HG02610 (cell line): ENCODE data around the gene SLC27A5.
"Not testable (repeated sequence)": the region's sequence is repeated elsewhere in the genome, so short reads cannot be mapped to it uniquely, and the experiment has no call there.

Source experiments
- ATAC-seq: cut with Tn5 transposase; IDR thresholded peaks from one replicate; pipeline ENCODE4 v1.9.1; 2021; ENCODE audit warnings: mild to moderate bottlenecking, moderate library complexity; ENCODE audit not compliant: unreplicated experiment

SLC27A5 gene

DNA sequence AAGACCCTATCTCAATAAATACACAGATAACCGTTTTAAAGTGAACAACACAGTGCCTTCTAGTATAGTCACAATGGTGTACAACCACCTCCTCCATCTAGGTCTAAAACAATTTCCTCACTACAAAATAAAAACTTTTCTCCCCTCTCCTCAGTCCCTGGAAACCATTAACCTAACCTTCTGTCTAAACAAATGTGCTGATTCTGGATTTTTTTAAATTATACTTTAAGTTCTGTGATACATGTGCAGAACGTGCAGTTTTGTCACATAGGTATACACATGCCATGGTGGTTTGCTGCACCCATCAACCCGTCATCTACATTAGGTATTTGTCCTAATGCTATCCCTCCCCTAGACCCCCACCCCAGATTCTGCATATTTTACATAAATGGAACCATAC is 17.6 kb upstream of the SLC27A5 start:
- no peak for ATAC-seq

DNA sequence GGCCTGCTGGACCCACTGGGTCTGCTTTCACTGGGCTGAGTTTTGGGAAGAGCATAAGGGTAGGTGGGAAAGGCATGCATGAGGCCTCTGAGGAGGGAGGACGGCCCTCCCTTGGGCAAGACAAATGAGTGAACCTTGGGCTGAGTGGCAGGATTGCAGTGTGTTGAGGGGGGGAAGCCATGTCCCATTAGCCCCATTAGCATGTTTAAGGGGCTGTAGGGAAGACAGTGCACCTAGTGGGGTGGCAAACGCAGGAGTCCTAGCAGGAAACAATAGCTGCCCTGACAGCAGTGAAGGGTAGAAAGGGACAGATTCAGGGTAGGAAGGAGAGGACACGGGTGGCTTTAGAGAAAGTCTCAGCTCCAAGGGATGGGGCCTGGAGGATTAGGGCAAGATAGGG is 10.9 kb upstream of the SLC27A5 start:
- ATAC-seq: no peak

DNA sequence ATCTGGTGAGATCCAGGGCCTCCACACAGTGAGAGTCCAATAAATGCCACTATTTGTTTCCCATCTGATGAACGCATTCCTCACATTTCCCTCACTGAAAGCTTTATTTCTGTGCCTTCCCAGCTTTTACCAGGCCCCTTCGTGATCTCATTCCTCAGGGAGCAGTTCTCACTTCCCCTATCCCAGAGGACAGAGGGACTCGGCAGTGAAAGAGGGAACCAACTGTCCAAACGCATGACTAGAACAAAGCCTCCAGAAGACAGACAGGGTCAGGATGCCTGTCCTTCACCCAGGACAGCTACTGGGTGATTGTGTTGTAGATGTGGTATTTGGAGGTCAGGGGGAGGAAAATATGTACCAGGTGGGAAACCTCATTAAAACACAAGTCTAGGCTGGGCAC is 9.9 kb upstream of the SLC27A5 start:
- no peak for ATAC-seq

DNA sequence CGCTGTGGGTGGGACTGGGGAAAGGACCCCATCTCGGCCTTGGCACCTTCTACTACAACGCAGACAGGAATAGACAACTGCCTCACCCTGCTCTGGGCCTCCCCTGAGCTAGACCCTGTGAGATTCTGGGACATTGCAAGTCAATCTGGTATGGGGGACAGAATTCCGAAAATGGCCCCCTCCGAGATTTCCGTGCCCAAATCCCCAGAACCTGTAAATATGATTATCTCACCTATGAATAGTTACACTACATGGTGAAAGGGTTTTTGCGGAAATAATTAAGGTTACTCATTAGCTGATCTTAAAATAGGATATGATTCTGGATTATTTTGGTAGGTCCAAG is 8.4 kb upstream of the SLC27A5 start:
- no peak for ATAC-seq

DNA sequence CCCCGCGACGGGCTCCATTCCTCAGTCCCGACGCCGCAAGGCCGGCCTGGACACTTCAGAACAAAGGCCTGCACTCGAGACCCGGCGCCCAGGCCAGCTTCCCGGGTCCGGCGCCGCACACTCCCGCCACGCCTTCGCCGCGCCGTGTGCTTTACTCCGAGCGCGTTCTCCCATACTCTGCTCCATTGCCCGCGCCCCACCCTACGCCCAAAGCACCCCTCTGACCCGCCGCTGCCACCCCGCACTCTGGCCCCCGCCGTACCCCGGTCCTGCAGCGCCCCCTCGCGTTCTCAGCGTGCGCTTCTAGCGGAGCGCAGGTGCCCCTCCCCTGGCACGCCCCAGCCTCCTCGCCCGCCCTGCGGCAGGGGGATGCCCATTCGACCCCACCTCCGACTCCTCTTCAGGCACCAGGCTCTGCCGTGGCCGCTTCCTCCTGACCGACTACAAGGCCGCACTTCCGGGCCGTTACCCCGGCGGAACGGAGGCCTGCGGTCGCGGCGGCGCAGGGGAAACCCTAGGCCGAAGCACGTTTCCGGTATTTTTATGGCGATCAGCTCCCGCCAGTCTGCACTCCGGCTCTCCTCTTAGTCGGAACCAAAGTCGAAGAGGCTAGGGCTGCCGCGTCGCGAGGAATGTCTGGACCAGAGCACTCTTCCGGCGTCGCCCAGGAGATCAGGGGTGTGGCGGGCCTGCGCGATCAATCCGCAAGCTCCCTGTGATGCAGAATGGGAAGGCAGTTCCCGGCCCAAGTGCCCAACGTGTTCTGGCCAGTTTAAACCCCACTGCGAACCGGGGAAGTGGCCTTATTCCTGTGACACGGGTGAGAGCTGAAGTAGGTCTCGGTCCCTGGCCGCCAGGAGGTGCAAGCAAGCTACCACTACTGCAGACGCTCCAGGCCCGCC is 7.8 kb upstream of the SLC27A5 start, which contains the start of gene ZBTB45:
Gene ZBTB45 (minus strand): TSS at position 456 of the 902 bp plus-strand sequence. CDS start 2,137 bp downstream, outside the sequence.
- peak; percentile 76 for ATAC-seq

DNA sequence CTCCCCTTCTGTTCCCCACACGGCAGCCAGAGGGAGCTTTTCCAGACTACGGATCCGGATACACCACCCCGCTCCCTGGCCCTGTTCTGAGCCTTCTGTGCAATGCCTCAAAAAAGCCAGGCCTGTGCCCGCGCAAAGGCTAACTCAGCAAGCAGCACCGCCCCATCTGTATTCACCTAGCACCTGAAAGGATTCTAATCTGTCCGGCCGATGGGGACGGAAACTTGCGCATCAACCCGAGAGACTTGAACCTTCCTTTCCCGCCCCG is 7.2 kb upstream of the SLC27A5 start:
- no peak for ATAC-seq

DNA sequence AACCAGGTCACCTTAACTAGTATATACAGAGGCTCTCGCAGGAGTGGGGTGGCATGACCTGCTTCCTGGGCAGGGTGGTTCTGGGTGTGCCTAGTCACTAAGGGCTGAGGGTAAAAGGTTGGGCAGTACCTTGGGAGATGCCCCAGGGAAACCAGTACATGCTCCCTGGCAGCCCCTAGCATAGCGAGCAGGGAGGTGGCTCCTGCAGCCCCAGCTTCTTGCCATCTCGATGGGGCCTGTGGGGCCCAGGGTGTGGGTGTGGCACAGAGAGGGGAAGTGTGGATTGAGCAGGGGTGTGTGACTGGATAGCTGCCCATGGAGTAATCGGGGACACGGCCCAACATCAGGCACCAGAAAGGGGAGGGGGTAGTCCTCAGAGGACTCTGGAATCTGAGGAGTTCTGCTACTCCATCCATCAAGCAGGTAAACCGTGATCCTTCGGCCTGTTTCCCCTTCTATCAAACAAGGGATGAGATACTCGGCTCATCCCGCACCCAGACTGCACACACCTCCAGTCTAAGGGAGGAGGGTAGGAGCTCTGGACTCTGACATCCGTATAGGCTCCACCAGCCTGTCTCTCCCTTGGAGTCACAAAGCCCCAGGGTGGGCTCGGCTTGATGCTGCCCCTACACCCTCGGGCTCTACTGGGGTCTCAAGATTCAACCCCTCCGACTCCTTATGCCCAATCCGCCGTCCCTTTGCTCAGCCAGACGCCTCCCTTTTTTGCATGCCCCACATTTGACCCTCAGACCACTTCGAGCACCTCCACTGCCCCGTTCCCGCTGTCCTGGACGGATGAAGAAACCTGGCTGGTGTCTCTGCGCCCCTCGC is 6.7 kb upstream of the SLC27A5 start:
- no peak for ATAC-seq

DNA sequence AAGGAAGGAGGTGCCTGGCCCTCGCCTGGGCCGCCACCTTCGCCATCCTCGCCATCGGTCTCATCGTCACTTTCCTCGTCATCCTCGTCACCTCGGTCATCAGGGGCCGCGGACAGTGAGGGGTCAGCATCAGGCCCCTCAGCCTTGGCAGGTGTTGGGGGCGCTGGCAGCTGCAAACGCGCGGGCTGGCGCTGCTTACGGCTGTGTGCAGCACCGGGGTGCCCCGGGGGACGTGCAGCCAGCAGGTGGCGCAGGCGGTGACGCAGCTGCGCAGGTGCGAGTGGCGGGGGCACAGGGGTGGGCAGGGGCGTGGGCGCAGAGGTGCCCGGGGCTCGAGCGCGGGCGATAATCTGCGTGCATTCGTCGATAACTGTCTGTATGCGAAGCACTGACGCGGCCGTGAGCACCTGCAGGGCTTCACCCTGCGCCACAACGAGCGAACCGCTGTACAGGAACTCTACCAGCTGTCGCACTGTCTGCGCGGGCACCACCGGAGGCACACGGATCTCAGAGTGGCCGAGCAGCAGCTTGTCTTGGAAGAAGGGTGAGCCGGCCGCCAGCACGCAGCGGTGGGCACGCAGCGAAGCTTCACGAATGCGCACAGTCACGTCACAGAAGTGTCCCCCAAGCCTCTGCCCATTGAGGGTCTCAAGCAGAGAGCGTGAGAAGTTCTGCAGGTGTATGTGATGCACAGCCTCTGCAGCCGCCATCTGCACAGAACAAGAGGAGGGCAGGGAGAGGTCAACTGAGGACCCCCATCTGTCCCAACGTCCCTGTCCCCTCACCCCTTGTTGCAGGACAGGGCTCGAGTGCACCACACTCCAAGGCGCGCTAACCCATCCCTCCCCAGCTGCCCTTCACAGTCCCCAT is 5.4 kb upstream of the SLC27A5 start:
- ATAC-seq: no peak

DNA sequence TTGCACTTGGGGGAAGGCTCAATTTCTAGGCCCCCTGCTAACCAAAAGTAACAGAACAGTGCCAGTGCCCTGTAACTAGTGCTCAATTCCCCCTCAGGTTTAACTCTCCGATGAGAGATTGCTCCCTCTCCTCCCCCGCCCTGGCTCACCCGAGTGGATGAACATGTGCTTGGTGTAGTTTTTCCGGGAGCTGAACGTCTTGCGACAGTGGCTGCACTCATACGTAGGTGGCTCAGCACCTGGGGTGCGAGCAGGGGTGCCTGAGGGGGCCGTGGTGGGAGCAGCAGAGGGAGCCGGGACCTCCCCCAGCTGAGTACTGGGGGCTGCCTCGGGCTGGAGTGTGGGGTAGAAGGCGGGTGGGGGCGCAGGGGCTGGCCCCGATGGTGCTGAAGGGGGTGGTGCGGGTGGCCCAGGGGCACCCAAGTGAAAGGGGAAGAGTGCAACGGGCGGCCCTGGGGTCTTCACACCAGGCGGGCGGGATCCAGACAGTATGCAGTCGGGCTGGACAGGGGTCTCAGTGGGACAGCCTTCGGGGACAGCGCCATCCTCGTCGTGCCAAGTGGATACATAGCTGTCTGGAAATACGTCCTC is 4.5 kb upstream of the SLC27A5 start:
- ATAC-seq: no peak

DNA sequence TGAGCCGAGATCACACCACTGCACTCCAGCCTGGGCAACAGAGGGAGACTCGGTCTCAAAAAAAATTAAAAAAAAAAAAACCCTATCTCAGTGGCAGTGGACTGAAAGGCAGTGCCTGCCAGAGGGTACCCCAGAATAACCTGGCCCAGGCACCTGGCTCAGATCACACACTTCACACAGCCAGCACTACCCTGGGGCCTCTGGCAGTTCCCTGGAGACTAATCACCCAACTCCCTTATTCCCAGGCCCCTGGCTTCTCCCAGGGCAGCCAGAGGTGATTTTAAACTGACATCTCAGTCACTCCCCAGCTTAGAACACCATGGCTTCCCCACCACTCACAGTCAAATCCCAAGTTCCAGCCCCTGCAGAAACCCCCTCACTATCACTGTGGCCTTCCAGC is 3.5 kb upstream of the SLC27A5 start:
- ATAC-seq: no peak

DNA sequence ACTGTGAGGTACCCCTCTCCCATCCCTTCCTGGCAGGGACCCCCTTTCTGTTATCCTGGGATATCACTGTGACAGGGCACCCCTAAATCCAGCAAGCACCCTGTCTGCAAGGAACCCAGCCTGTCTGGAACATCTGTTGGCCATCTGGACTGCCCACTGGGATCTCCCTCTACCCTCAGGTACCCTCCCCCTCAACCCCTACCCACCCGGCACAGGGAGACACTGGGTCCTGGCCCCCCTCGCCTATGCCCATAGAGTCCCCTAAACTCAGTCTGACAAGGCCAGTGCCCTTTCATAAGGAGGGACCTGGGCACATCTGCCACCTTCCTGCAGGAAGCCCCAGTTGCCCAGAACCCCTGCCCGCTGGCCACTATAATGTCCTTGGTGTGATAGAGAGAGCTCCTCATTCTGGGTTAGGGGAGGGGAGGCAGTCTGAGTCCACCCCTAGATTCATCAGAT is 2.8 kb upstream of the SLC27A5 start:
- ATAC-seq: no peak

DNA sequence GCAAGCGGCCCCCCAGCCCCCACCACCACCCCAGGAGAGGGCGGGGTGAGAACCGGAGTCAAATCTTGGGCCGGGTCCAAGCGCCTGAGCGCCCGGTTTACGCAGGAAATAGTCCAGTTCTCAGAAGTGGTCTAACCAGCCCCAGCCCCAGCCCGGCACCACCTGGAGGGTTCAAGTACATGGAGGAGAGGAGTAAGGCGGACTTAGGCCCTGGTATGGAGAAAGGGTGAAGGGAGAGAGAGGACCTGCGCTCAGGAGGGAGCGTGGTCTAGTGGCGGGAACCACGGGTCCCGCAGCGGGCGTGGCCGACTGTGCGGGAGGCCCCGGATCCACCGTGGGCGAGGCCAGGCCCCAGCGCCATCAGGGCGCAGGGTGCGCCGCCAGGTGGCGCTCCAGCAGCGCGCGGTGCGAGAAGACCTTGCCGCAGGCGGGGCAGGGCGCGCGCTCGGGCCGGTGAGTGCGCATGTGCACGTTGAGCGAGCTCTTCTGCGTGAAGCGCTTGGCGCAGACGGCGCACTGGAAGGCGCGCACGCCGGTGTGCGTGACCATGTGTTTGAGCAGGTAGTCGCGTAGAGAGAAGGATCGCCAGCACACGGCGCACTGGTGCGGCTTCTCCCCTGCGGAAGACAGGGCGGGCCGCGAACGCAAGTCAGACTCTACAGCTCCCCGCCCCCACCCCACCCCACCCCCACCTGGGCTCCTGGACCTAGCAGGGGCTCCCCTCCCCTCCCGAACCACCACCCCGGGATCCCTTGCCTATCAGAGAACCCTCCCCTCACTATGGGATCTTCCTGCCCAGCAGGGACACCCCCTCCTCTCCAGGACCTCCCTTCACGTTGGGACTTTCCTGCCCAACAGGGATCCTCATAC is 2.1 kb upstream of the SLC27A5 start:
- ATAC-seq: peak; percentile 75

DNA sequence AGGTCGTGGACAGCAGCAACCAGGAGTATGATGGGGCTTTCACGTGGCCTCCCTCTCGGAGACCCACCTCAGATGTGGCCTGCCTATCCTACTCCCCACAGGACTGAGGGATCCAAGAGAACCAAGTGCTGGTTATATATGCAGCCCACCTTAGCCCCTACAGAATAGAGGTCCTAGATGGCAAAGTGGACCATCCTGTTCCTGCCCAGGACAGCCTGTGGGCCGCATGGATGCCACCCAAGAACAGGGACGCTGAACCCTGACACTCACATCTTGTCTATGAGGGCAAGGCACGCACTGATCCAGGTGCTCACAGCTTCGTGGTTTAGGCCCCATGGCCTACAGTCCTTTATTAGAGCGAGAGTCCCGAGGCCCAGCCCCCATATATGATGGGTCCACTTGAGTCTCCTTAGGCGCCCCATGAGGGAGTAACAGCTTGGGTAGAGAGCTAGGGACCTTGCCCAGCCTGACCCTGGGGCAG is 1.5 kb upstream of the SLC27A5 start:
- no peak for ATAC-seq

DNA sequence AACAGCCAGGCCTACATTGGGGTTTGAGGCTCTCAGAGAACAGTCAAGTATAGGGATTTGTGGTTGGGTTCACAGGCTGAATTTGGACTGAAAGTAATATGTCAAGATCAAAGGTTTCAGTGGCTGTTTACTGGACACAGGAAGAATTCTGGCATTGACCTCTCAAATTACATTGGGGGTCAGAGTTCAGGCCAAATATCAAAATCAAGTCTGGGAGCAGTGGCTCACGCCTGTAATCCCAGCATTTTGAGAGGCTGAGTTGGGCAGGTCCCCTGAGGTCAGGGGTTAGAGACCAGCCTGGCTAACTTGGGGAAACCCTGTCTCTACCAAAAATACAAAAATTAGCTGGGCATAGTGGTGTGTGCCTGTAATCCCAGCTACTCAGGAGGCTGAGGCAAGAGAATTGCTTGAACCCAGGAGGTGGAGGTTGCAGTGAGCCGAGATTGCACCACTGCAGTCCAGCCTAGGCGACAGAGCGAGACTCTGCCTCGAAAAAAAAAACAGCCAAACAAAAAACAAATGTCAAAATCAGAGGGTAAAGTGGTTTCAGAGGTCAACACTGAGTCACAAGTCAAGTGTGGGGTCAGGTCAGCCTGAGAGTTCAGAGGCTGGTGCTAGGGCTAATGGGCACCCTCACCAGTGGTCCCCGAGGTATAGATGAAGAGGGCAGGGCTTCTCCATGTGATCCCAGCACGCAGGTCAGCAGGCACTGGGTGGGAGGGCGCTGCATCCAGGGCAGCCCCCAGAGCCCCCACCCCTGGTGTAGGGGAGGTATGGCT is 1.5 kb downstream of the SLC27A5 start:
- ATAC-seq: no peak

DNA sequence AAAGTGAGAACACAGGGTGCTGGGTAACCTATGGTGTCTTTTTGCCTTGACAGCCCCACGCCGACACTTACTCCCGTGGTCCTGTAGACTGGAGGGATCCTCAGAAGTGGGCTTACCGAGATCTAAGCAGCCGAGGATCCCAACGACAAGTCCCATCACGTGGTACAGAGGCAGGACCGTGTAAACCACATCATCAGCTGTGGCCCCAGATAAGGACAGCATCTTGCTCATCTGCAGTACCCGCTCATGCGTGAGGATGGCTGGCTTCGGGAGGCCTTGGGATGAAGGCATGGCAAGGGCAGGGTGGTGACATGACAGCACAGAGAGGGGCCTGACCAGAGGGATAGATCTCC is 2.1 kb downstream of the SLC27A5 start:
- no peak for ATAC-seq

DNA sequence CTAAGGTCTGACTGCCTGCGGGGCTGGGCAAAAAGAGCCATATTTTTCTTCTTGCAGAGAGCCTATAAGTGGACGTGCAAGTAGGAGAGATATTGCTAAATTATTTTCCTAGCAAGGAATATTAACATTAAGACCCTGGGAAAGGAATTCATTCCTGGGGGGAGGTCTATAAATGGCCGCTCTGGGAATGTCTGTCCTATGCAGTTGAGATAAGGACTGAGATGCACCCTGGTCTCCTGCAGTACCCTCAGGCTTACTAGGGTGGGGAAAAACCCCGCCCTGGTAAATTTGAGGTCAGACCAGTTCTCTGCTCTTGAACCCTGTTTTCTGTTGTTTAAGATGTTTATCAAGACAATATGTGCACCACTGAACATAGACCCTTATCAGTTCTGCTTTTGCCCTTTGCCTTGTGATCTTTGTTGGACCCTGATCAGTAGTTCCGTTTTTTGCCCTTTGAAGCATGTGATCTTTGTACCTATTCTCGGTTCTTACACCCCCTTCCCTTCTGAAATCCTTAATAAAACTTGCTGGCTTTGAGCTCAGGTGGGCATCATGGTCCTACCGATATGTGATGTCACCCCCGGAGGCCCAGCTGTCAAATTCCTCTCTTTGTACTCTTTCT is 4.1 kb downstream of the SLC27A5 start:
- not testable (repeated sequence) for ATAC-seq

DNA sequence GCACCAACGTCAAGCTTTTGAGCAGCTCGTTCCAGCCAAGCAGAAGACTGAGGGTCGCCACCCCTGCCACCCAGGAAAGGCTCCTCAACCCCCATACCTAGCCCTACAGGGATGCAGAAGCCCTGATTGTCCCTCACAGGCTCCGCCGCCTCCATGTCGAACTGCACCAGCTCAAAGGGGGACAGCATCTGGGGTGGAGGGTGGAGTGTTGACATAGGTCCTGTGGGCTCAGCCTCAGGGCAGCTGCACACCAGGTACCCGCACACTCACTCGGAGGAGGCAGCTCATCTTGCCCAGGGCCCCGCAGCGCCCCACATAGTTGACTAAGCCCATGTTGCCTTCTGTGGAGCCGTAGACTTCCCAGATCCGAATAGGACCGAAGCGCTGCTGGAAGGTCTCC is 11.6 kb downstream of the SLC27A5 start:
- ATAC-seq: no peak
